GM21423 (cell line): ENCODE results near the gene C4orf17.
A peak's percentile ranks its signal among the peaks of the same experiment; 100 is the strongest.
"Not testable (repeated sequence)": the region's sequence is repeated elsewhere in the genome, so short reads cannot be mapped to it uniquely, and the experiment has no call there.

Source experiments
- ATAC-seq: cut with Tn5 transposase; IDR thresholded peaks from one replicate; pipeline ENCODE4 v1.9.1; 2021; ENCODE audit warnings: mild to moderate bottlenecking, moderate library complexity; ENCODE audit not compliant: unreplicated experiment

C4orf17 gene

GRCh38 chr4:99510721-99511120 lies at the start of gene C4orf17:
Gene C4orf17, plus strand, starts transcription at chr4:99511021. Its CDS starts 2,061 bp downstream, at chr4:99513082.
- ATAC-seq, result no peak

DNA sequence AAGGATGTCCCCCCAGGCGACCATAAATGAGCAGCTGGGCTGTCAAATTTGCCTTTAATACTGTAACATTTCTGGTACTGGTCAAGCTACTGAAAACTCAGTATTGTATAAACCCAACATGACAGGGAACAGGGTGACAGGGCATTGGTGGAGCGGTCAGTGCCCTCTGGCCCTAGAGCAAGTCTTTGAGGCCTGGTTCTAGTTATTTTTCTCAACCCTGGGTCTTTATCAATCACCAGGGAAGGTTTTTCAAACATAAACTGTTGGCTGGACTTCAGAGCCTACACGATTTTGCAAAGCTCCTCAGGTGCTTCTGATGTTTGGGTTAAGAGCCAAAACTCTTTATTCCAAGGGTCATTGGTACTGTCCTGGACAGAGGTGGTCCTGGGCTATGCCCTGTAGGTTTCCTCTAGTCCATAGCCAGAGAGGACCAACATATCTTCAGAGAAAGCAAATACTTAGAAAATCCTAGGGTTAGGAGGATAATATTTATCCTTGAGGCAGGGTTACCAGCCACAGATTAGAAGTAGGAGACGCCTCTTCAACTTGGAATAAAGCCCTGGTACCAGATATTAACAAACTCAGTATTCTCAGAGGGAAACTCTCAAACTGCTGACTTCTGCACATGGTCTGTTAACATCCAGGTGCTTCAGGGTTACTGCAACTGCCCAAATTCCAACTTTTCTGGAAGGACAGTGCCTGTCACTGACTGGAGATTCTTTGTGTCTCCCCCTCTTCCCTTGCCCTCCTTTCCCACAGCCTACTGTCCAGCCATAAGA lies 49.0 kb upstream of the C4orf17 start:
- ATAC-seq, result no peak

- peak; percentile 92 for ATAC-seq
Measured at GRCh38 chr4:99462875-99463464, 47.9 kb upstream of the C4orf17 start.

- no peak for ATAC-seq
Measured at GRCh38 chr4:99463566-99463965, 47.3 kb upstream of the C4orf17 start.

DNA sequence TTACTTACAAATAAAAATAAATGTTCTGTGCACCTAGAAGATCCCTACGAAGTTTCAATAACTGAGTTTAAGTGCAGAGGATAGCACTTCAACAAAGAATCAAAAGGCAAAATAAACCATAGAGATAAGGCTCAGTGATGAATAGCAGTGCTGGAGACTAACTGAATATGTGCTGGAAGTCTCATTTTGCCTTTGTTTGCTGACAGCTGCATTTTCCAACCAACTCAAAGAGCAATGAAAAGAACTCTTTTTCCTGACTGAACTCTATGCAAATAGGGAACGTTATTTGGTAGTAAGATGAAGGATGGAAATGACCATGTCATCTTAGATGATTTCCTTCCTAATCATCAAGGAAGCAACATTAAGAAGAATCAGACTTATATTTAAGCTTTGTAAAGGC lies 42.9 kb upstream of the C4orf17 start:
- no peak for ATAC-seq

DNA sequence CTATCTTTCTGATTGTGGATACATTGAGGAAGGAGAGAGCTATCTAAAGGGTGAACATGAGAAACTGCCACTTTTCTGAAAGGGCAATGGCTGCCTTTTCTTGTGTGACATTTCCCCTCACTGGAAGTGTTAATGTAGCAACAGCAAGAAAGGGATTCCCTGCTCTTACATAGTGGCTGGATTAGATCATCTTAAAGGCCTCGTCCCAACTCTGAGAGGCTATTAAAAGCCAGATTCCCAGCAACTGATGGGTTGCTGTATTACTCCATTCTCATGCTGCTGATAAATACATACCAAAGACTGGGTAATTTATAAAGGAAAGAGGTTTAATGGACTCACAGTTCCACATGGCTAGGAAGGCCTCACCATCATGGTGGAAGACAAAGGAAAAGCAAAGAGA lies 41.9 kb upstream of the C4orf17 start:
- ATAC-seq, result no peak

DNA sequence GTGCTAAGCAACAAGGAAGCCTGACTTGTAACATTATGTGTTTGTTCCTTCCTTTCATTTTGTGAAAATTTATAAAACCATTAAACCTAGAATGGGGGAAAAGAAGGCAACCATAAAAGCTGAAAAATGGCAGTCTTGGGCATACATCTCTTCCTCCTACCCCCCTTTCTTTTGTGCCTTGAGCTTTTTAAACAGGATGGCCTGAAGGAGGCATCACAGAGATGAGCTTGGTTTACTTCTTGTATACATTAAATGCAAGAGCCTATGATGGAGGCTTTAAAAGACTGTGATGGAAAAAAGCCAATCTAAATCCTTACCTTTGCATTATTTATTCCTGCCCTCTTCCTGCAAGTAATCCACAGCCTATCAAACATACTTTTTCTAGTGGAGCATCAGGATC lies 39.5 kb upstream of the C4orf17 start:
- ATAC-seq, result no peak

DNA sequence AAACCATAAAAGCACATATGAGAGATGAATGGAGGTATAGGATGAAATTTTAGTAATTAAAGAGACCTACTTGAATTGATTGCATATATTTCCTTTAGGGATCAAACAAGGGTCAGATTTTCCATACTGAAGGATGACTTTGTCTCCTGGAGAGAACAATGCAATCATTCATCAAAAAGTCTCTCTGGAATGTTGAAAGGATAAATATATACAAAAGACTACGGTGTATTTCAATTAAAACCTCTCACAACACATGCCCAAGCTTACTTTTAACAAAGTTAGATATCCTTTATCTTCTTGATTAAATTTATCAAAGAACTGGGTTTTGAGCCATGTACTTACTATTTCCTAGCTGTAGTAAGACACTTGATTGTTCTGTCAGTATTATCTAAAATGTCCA lies 38.9 kb upstream of the C4orf17 start:
- no peak for ATAC-seq

- ATAC-seq, result no peak
Measured at GRCh38 chr4:99473131-99473530, 37.7 kb upstream of the C4orf17 start.

- ATAC-seq, result no peak
Measured at GRCh38 chr4:99483636-99484035, 27.2 kb upstream of the C4orf17 start.

DNA sequence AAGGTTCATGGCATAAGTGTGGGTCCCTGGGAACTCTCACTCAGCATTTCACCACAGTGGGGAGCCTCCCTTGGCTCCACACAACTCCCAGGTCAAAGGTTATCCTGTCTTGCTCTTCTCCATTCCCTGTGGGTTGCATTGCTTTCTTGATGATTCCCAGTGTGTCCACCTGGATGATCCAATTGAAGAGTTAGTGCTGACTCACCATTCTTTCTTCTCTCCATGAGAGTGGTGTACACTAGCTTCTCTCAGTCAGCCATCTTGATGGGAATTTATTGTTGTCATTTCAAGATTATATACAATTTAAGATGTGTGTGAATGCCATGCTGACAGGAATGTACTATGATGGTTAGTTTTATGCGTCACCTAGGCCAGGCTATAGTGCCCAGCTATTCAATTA lies 25.6 kb upstream of the C4orf17 start:
- no peak for ATAC-seq

DNA sequence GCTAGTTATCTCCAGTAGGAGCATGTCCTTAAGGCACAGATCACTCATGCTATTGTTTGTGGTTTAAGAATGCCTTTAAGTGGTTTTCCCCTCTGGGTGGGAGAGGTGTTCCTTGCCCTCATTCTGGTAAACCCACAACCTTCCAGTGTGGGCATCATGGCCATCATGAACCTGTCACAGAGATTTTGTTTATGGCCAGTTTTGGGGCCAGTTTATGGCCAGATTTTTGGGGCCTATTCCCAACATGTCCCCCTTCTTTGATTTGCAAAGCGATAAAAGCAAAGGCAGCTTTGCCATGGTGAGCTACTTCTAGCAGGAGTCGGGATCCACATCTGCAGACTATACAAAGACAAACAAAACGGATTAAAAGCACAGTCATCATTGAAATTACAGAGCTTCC lies 24.2 kb upstream of the C4orf17 start:
- not testable (repeated sequence) for ATAC-seq

DNA sequence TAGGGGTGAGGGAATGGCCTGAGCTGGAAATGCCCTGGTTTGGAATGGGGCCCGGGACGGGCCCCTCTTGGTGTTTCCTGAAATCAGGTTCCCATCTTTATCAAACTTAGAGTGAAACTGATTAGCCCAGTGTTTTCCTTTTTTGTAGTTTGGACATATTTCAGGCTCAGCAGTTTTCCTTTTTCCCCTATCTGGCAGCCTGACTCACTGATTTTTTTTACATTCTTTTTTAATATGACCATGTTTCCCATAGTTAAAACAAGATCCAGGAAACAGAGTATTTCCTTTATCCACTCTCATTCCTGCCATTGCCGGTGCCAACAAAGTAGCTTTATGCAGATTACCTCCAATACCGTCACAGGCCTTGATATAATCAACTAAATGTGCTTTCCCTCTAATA lies 20.5 kb upstream of the C4orf17 start:
- ATAC-seq, result no peak

DNA sequence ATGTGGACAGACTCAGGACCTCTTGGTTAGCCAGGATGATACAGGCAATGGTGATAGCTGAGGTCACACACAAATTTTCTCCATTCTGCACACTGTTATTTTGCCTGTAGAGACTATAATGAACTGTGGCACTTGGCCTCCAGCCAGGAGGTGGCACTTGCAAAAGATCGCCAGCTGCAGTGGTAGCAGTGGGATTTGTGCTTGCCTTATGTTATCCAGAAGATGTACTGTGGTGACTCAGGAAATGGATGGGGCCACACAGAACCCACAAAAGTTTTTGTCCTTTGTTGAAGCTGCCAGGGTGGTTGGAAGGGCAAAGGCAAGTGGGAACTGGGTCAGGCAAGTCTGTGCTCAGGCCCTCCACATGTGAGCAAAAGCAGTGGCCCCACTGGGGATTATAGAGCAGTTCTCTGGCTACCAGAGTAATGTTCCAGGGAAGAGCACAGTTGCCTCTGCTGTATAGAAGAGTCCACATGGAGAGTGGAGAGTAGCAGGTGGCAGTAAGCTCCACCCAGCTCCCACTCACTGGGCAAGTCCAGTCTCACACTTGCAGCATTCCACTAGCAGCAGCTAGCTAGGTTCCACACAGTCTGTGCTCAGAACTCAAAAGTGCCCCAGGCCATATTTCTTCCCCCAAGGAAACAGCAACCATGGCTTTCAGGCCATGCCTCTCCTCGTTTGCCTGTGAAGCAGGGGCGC lies 5.9 kb upstream of the C4orf17 start:
- ATAC-seq, result no peak

- no peak for ATAC-seq
Measured at GRCh38 chr4:99506781-99507180, 4.0 kb upstream of the C4orf17 start.

- no peak for ATAC-seq
Measured at GRCh38 chr4:99507349-99507748, 3.5 kb upstream of the C4orf17 start.

GRCh38 chr4:99507762-99508161 lies 3.1 kb upstream of the C4orf17 start:
- ATAC-seq, result no peak

DNA sequence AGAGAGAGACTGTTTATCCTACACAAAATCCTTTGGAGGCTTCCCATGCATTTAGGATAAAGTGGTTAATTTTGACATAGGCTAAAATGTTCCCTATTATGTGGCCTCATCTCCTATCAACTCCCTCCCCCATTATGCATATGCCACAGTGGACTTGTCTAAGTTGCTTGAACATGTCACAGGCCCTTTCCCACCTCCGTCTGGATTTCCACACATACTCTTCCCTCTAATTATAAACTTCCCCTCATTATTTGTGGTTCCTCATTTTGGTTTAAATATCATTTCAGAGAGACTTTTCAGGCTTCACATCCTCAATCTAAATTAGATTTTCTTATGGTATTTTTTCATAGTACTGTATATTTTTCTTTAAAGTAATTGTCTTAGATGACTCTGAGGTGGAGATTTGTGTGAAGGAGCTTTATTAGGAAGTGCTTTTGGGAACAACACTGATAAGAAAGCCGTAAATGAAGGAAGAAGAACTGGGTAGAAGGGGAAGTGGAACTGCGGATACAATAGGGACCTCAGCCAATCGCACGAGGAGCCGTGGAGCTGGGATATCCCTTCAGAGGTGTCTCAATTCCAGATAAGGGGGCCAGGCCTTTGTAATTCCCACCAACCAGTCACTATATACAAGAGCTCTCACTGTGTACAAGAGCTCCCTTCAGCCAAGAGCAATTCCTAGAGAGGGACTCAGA lies 7.9 kb downstream of the C4orf17 start:
- ATAC-seq, result no peak

DNA sequence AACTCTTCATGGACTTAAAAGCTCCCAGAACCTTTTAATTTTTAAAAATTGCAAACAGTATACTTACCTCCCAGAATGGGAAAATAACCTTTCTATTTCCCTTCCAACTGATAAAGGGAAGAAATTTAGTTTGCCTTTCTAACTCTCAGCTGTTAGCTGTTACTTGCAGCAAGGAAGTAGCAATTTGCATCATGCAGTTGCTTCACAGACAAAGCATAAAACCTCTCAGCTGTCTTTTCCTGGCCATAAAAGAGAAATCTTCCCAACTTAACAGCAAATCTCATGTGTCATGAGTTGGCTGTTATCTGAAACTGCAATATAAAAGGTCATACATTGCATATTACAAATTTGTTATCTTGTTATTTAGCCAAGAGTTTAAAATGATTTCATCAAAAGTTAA lies 18.4 kb downstream of the C4orf17 start:
- ATAC-seq, result no peak

DNA sequence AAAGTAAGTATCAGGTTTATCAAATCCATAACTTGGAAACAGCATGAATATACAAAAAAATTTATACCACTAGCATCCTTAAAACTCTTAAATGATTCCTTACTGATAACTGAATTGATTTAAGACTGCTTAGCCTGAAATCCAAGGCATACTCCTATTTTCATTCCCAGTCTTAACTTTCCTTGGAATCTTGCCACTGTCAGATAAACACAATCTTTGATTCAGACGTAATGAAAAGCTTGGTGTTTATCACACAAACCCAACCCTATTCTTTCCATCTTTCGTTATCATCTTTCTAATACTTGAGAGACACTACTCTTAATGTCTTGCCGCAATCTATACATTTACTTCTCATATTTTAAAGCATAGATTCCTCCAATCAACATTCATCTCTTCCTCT lies 19.1 kb downstream of the C4orf17 start:
- ATAC-seq, result no peak

DNA sequence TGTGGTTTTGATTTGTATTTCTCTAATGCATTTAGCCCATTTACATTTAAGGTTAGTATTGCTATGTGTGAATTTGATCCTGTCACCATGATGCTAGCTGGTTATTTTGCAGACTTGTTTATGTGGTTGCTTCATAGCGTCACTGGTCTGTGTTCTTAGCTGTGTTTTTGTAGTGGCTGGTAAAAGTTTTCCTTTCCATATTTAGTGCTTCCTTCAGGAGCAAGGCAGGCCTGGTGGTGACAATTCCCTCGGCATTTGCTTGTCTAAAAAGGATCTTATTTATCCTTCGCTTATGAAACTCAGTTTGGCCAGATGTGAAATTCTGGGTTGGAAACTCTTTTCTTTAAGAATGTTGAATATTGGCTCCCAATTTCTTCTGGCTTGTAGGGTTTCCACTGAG lies 23.9 kb downstream of the C4orf17 start:
- ATAC-seq, result not testable (repeated sequence)

GRCh38 chr4:99536271-99536670 lies 25.4 kb downstream of the C4orf17 start:
- ATAC-seq, result no peak
